Activated CD4-positive, alpha-beta memory T cell treated with anti-CD3 and anti-CD28 coated beads for 36 hours (primary cell): ENCODE measurements around the gene ARG2. TPM values are rescaled to one million over a fixed set of nuclear protein-coding genes. Genes with fewer than 3 reads are reported as not detected.

Experiments used
- CTCF ChIA-PET: fragments of 350-600 bp; sonication (Branson Sonifier 250); formaldehyde crosslinking; loops from one replicate; lab custom pipeline; 2021; ENCODE audit warnings: antibody characterized with exemption, inconsistent platforms; lab: Charles Lee
- POLR2A ChIA-PET: fragments of 350-600 bp; sonication (Branson Sonifier 250); formaldehyde crosslinking; loops from one replicate; lab custom pipeline; 2021; ENCODE audit warnings: antibody characterized with exemption; lab: Charles Lee
- DNase-seq: peaks from one replicate; pipeline ENCODE4 v3.0.0-alpha.2; 2020
- H3K27ac Mint-ChIP-seq: one replicate; pipeline ENCODE4 v1.8.0; 2021; ENCODE audit warnings: mixed read lengths
- H3K27me3 Mint-ChIP-seq: one replicate; pipeline ENCODE4 v1.8.0; 2021; ENCODE audit warnings: mixed read lengths
- H3K36me3 Mint-ChIP-seq: one replicate; pipeline ENCODE4 v1.8.0; 2021; ENCODE audit warnings: mixed read lengths
- H3K4me1 Mint-ChIP-seq: one replicate; pipeline ENCODE4 v1.8.0; 2021; ENCODE audit warnings: low read depth, mixed read lengths
- H3K4me3 Mint-ChIP-seq: one replicate; pipeline ENCODE4 v1.8.0; 2021; ENCODE audit warnings: mild to moderate bottlenecking, mixed read lengths
- H3K9me3 Mint-ChIP-seq: one replicate; pipeline ENCODE4 v1.8.0; 2021; ENCODE audit warnings: mixed read lengths
- intact Hi-C: fragments of 100-400 bp; cut with micrococcal nuclease; formaldehyde crosslinking; loops from one replicate; pipeline ENCODE4 v1.15.1; 2023
- total RNA-seq, 2 experiments: library from RNA; stranded (reverse); gene quantifications; one replicate each; pipeline ENCODE4 v1.2.3, GENCODE V29; 2021

Gene ARG2
- total RNA-seq = 1 to 10 TPM; 6.8 to 7.6 TPM

DNA sequence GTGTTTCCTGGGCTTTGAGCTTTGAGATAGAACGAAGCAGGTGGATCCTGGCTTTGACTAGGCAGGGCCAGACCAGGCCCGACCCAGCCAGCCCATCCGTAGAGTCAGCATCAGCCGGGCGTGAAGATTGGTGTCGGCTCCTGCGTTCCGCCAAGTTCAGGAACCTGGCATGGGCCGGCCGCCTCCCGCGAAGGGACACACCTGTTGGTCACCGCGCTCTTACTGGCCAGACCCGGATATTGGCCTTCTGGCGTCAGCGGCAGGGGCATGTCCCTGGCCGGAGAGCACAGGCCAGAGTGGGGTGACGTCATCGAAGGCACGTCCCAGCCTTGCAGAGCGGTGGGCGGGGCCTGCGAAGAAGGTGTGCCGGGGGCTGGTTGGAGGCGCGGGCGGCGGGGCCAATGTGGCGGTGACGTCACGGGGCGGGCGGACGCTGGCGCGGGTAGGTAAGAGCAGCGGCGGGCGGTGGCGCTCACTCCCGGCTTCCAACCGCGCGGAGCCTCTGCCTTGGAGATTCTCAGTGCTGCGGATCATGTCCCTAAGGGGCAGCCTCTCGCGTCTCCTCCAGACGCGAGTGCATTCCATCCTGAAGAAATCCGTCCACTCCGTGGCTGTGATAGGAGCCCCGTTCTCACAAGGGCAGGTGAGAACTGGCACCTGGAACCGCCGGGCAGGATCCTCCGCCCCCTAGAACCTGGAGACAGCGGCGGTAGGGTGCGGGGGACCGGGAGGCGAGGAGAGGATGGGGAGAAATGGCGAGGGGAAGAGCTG, at the start of gene ARG2:
Gene ARG2, plus strand, starts transcription at position 475 of the 771 bp plus-strand sequence. Its CDS starts 58 bp downstream, at position 533.
- Mint-ChIP-seq H3K36me3 (peaks cover 2% of the 10 kb centered on the region), H3K4me1 (peaks cover 26% of the 10 kb centered on the region), H3K27me3 (peaks cover 15% of the 10 kb centered on the region), H3K4me3 (peak within 1 kb of the TSS; percentile 84), H3K9me3 (no peaks in the 10 kb centered on the region), H3K27ac (no peak within 1 kb of the TSS)
- DNase-seq = peak; percentile 98
- intact Hi-C loops = loop anchor here (1.0 to 2.0 kb wide), 4 partner anchors 19 to 201 kb away; partner anchors contain the start of genes PIGH and RDH11
- ChIA-PET CTCF (interaction anchor here (0.6 to 4.7 kb wide), 29 partner anchors 8 to 259 kb away, joined by 3 to 149 read pairs (median 4); partner anchors contain the start of genes ATP6V1D, EIF2S1, PIGH and PLEKHH1), POLR2A (interaction anchor here (0.7 to 1.7 kb wide), 5 partner anchors 19 to 76 kb away, joined by 3 to 6 read pairs (median 4); partner anchors contain the start of genes PIGH and RDH11)

GRCh38 chr14:67570453-67570852, 49.3 kb upstream of the ARG2 start:
- H3K27me3 Mint-ChIP-seq = peaks cover 2% of the 10 kb centered on the region
- ChIA-PET CTCF (interaction anchor here (0.8 to 9.5 kb wide), 31 partner anchors 9 to 184 kb away, joined by 3 to 249 read pairs (median 10); partner anchors contain the start of genes PIGH and PLEKHH1), POLR2A (no interaction called here)
- H3K4me1 Mint-ChIP-seq = no peaks in the 10 kb centered on the region
- H3K9me3 Mint-ChIP-seq = no peaks in the 10 kb centered on the region
- H3K27ac Mint-ChIP-seq = no peak overlapping the region
- DNase-seq = no peak
- H3K4me3 Mint-ChIP-seq = no peak overlapping the region
- intact Hi-C loops = no loop called here
- H3K36me3 Mint-ChIP-seq = no peaks in the 10 kb centered on the region

DNA sequence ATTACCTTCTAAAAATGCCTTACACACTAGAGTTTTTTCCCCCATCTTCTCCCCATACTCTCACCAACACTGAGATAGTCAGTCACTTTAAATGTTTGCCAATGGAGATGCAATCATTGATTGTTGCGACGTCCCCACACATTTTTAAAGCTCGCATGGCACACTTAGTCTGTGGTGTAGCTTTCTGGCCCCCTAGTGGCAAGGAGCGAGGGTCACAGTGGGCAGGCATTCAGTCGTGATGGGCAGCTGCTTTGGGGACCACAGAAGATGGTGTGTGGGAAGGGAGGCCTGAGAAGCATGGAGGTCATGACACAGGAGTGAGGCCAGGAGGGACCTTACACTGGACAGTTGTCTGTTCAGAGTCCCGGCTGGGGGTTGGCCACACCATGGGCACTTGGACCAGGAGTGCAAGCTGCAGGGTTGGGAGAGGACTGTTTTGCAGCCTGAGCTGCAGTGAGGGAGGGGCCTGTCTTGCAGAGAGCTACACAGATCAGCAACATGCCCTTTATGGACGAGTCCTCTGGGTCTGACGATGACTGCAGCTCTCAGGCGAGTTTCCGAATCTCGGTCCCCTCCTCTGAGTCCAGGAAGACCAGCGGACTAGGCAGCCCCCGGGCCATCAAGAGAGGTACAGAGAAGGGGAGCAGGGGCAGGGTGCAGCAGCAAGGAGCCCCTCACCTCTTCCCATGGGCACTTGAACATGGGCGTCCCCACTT, 48.3 kb upstream of the ARG2 start:
- H3K9me3 Mint-ChIP-seq = no peaks in the 10 kb centered on the region
- peaks cover 2% of the 10 kb centered on the region for H3K27me3 Mint-ChIP-seq
- ChIA-PET CTCF (interaction anchor here (0.5 to 9.5 kb wide), 64 partner anchors 10 to 1211 kb away, joined by 3 to 249 read pairs (median 6); partner anchors contain the start of genes PIGH and PLEKHH1), POLR2A (interaction anchor here (0.6 to 1.0 kb wide), 2 partner anchors 144 to 146 kb away, joined by 3 read pairs; no protein-coding TSS in a partner anchor)
- H3K4me1 Mint-ChIP-seq = no peaks in the 10 kb centered on the region
- no peak overlapping the region for H3K27ac Mint-ChIP-seq
- H3K4me3 Mint-ChIP-seq = no peak overlapping the region
- intact Hi-C loops = loop anchor here (1.0 kb wide), 2 partner anchors 45 to 144 kb away; no protein-coding TSS in a partner anchor
- H3K36me3 Mint-ChIP-seq = no peaks in the 10 kb centered on the region
- DNase-seq = peak; percentile 78

- H3K4me3 Mint-ChIP-seq = no peak overlapping the region
- no peaks in the 10 kb centered on the region for H3K4me1 Mint-ChIP-seq
- ChIA-PET POLR2A (no interaction called here), CTCF (interaction anchor here (0.5 to 9.5 kb wide), 55 partner anchors 10 to 1212 kb away, joined by 3 to 249 read pairs (median 6); partner anchors contain the start of genes PIGH and PLEKHH1)
- no peaks in the 10 kb centered on the region for H3K9me3 Mint-ChIP-seq
- no peak for DNase-seq
- peaks cover 2% of the 10 kb centered on the region for H3K27me3 Mint-ChIP-seq
- H3K36me3 Mint-ChIP-seq = no peaks in the 10 kb centered on the region
- intact Hi-C loops = loop anchor here (1.0 kb wide), 2 partner anchors 46 to 145 kb away; no protein-coding TSS in a partner anchor
- no peak overlapping the region for H3K27ac Mint-ChIP-seq
Measured at GRCh38 chr14:67571991-67572323, 47.8 kb upstream of the ARG2 start.

- Mint-ChIP-seq H3K9me3 (no peaks in the 10 kb centered on the region), H3K4me1 (no peaks in the 10 kb centered on the region), H3K27ac (no peak overlapping the region), H3K36me3 (no peaks in the 10 kb centered on the region), H3K4me3 (no peak overlapping the region), H3K27me3 (peaks cover 2% of the 10 kb centered on the region)
- ChIA-PET POLR2A (no interaction called here), CTCF (interaction anchor here (0.9 to 9.5 kb wide), 13 partner anchors 9 to 145 kb away, joined by 3 to 249 read pairs (median 18); partner anchors contain the start of gene PLEKHH1)
- DNase-seq = no peak
- intact Hi-C loops = no loop called here
Measured at GRCh38 chr14:67572608-67573007, 47.1 kb upstream of the ARG2 start.

- Mint-ChIP-seq H3K9me3 (no peaks in the 10 kb centered on the region), H3K4me3 (no peak overlapping the region), H3K27ac (no peak overlapping the region), H3K4me1 (no peaks in the 10 kb centered on the region), H3K36me3 (no peaks in the 10 kb centered on the region), H3K27me3 (peaks cover 2% of the 10 kb centered on the region)
- no peak for DNase-seq
- intact Hi-C loops = no loop called here
- ChIA-PET POLR2A (no interaction called here), CTCF (interaction anchor here (2.7 to 9.5 kb wide), 3 partner anchors 47 to 146 kb away, joined by 18 to 249 read pairs (median 97); no protein-coding TSS in a partner anchor)
Measured at GRCh38 chr14:67573228-67574010, 46.3 kb upstream of the ARG2 start.

DNA sequence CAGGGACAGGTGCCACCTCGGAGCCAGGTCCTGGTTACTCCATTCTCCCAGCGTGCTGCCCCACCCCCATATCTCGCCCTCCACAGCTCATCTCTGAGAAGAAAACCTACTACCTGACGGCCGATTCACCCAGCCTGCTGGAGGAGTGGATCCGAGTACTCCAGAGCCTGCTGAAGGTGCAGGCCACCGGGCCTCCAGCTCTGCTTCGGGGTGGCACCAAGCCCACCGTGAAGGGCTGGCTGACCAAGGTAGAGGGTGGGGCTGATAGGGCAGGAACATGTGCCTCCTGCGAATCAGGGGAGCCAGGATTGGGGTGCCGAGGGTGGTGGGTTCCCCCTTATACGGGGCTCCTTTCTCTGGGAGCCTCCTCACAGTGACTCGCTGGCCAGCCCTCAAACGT, 45.6 kb upstream of the ARG2 start:
- intact Hi-C loops = no loop called here
- H3K27me3 Mint-ChIP-seq = peaks cover 2% of the 10 kb centered on the region
- no peaks in the 10 kb centered on the region for H3K4me1 Mint-ChIP-seq
- POLR2A ChIA-PET = no interaction called here
- no peaks in the 10 kb centered on the region for H3K36me3 Mint-ChIP-seq
- no peaks in the 10 kb centered on the region for H3K9me3 Mint-ChIP-seq
- DNase-seq = no peak
- CTCF ChIA-PET = interaction anchor here (9.5 kb wide), 1 partner anchor 147 kb away, joined by 249 read pairs; no protein-coding TSS in a partner anchor
- H3K27ac Mint-ChIP-seq = no peak overlapping the region
- no peak overlapping the region for H3K4me3 Mint-ChIP-seq

- no peaks in the 10 kb centered on the region for H3K36me3 Mint-ChIP-seq
- POLR2A ChIA-PET = no interaction called here
- CTCF ChIA-PET = interaction anchor here (9.5 kb wide), 1 partner anchor 147 kb away, joined by 249 read pairs; no protein-coding TSS in a partner anchor
Measured at GRCh38 chr14:67574806-67575205, 44.9 kb upstream of the ARG2 start.

GRCh38 chr14:67575684-67576083, 44.0 kb upstream of the ARG2 start:
- no peaks in the 10 kb centered on the region for H3K9me3 Mint-ChIP-seq
- H3K36me3 Mint-ChIP-seq = no peaks in the 10 kb centered on the region
- peaks cover 2% of the 10 kb centered on the region for H3K27me3 Mint-ChIP-seq
- H3K27ac Mint-ChIP-seq = no peak overlapping the region
- H3K4me1 Mint-ChIP-seq = no peaks in the 10 kb centered on the region
- CTCF ChIA-PET = interaction anchor here (9.5 kb wide), 1 partner anchor 148 kb away, joined by 249 read pairs; no protein-coding TSS in a partner anchor
- intact Hi-C loops = no loop called here
- H3K4me3 Mint-ChIP-seq = no peak overlapping the region
- POLR2A ChIA-PET = no interaction called here
- no peak for DNase-seq

More at GRCh38 chr14:67574806-67575205, 44.9 kb upstream of the ARG2 start:
- Mint-ChIP-seq H3K27ac (no peak overlapping the region), H3K4me1 (no peaks in the 10 kb centered on the region), H3K4me3 (no peak overlapping the region), H3K27me3 (peaks cover 2% of the 10 kb centered on the region), H3K9me3 (no peaks in the 10 kb centered on the region)
- DNase-seq = no peak
- intact Hi-C loops = no loop called here

DNA sequence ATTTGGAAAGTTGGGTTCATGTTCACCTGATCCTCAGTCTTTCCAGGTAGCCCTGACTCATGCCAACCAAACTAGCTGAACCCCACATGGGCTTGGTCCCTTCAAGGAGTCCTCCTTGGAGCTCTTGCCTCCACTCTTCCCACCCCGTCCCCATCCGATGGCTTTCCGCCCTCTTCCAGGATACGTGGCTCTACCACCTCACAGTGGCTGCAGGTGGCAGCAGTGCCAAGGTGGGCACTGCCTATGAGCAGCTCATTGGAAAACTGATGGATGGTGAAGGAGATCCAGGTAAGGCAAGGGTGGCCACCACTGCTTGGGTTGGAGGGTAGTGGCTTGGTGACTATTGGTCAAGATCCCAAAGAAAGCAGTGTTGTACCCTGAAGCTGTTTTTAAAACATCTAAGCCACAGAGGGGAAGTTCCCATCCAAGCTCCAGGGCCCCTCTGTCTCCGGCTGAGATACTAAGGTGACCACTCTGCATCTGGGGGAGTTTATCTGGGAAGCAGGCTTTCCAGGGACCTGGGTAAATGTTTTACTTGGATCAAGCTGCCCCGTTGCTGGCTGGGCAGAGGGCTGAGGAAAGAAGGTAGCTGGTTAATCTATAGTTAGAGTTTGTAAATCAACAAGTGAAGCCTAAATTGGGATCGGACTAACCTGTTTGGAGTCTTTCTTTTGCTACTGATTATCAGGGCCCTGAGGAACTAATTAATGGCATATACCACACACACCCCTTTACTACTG, 43.3 kb upstream of the ARG2 start:
- H3K27me3 Mint-ChIP-seq = peaks cover under 1% of the 10 kb centered on the region
- H3K4me3 Mint-ChIP-seq = no peak overlapping the region
- no peak overlapping the region for H3K27ac Mint-ChIP-seq
- no peaks in the 10 kb centered on the region for H3K9me3 Mint-ChIP-seq
- no peaks in the 10 kb centered on the region for H3K36me3 Mint-ChIP-seq
- DNase-seq = no peak
- ChIA-PET POLR2A (interaction anchor here (0.5 kb wide), 1 partner anchor 100 kb away, joined by 4 read pairs; no protein-coding TSS in a partner anchor), CTCF (interaction anchor here (1.3 to 9.5 kb wide), 3 partner anchors 49 to 149 kb away, joined by 4 to 249 read pairs (median 5); no protein-coding TSS in a partner anchor)
- intact Hi-C loops = no loop called here
- H3K4me1 Mint-ChIP-seq = no peaks in the 10 kb centered on the region
